SHP77 treated with DMSO at 0.1 percent for 48 hours (cell line): ENCODE measurements around the gene DCC.
A peak's percentile ranks its signal among the peaks of the same experiment; 100 is the strongest.

Experiments used
- DNase-seq: peaks from one replicate; lab custom pipeline; 2025; lab: John Stamatoyannopoulos, UW

The DCC gene

DNA sequence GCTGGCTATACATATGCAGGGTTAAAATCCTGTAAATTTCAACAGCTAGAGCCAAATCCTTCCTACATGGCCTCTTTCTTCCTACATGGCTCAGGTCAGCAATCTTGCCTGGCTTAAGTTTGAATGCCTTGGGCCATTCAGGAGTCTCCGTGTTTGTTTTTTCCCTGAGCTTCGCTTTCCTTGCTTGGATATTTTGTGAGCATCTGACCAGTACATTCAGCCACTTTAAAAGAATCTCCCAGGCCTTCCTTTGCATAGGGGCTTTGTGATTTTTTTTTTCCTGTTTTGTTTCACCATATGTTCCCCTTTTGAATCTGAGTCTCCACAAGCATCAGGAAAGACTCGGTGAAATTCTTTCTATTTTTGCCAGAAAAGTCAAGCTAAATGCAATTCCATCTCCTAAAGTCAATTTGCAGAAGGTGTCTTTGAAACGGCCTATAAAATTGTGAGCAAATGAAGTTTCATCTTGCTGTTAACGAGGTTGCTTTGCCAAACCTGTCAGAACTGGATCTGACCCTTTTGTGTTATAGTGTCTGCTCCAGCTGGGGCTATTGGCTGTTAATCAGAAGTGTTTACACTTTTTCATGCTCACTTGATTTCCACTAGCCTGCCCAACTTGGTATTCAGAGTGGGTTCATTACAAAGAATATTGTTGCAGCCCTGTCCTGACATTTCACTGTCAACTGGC, 256.9 kb downstream of the DCC start:
- DNase-seq, result no peak

DNA sequence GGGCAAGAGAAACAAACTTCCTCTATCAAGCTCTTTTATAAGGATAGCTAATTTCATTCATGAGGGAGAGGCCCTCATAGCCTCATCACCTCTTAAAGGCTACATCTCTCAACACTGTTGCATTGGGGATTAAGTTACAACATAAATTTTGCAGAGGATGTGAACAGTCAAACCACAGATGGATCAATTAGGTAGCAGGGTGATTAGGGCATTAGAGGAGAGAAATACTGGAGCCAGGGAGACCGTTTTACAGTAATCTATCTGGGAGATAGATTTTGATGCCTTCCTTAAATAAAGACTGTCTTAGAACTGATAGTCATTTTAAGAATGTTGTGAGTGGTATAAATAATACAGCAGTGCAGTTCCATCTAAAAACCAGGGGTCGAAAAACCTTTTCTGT, 258.9 kb downstream of the DCC start:
- DNase-seq, result no peak

DNA sequence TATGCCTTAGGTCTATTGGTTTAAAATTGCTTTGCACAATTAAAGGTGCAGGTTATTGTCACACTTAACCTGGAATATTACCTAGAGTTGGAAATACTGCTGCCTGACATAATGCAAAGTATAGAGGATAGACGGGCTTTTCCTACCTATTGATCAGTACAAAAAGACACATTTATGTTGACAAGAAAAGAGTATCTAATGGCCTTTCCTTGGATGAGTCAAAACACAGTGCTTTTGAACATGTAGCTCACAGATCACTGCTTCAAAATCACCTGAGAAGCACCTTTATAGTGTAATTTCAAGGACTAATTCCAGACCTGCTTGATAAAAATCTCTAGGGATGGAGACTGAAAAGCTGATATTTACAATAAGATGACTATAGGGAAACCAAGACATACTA, 262.8 kb downstream of the DCC start:
- no peak for DNase-seq

DNA sequence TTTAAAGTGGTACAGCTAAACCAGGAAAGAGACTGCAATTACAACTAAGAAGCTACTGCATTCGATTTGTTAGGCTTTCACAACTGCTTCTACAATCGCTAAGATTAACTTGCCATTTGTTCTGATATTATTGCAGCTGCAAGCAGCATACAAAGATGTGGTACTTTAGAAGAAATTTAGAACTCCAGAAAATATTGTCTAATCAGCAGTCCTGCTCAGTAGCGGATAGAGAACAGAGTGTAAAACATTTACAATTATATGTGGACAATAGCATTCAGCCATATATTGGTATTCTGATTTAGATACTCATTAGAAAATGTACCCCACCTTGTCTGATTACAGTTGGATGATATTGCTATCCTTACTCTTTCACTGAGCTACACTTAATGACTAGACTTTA, 265.3 kb downstream of the DCC start:
- no peak for DNase-seq

DNA sequence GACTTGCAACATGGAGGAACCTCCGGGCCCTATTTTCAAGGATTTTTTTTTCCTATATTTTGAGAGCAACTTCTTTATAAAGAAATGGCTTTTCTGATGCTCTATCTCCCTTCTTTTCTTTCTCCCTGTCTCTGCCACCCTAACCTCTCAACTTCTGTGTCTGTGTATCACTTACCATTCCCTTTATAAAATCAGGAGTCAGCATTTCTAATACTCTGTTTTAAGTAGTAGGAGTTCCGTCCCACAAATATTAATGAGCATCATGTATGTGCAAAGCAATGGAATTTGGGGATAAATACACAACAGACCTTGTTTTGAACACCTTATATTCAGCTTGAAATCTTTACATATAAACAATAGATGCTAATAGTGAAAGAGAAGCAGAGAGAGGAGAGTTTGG, 268.0 kb downstream of the DCC start:
- DNase-seq, result no peak

DNA sequence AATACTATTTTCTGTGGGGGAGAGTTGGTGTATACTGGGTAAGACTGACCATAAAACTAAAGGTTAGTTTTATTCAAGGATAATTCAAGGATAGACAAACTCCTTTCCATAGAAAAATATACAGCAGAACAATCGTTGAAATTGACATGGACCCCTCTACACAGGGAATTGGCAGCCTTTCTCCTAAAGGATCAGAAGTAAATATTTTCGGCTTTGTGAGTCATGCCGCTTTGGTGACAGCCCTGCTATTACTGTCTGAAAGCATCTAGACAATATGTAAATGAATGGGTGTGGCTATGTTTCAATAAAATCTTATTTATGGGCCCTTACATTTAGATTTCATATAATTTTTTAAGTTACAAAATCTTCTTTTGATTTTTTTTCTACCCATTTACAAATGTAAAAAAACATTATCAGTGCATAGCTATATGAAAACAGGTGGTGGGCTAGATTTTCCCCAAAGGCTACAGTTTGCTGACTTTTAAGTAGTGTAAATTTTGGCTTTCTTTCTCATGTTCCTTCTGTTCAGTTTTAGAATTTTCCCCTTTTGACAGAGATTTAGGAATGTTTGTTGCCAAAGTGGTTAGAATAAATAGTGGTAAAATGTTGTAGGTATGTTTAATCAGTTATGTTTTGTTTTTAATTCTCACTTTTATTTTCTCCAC, 270.6 kb downstream of the DCC start:
- DNase-seq, result no peak

DNA sequence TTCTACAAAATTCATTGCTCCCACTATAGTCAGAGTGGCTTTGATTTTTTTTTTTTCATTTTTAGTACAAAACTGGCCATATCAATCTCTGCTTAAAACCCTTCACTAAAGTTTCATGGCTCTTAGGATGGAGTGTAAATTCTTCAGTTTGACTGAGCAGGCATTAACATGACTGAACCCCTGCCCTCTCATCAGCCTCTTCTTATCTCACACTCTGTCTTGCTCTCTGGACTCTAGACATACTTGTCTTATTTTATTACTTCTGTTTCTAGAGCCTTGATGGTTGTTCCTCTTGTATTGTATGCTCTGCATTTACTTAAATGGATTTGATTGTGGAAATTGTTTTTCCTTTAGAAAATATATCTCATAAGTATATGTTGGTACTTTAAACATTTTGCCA, 272.4 kb downstream of the DCC start:
- DNase-seq, result no peak

DNA sequence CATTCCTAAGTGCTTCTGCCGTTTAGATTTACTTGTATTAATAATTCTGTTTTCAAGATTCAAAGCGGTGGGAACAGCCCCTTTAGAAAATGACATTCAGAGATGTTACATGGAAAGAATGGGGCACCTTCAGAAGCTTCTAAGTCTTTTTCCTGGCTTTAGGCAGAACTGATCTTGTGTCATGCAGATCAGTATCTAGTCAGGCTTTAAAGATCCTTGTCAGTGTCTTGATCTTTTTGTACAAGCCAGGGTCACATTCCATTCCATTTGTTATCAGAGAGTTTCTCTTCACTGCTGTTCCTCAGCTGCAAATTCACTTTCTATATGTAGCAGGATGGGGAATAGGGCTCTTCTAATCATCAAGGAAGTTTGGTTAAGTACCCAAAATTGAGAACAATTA, 275.3 kb downstream of the DCC start:
- no peak for DNase-seq

DNA sequence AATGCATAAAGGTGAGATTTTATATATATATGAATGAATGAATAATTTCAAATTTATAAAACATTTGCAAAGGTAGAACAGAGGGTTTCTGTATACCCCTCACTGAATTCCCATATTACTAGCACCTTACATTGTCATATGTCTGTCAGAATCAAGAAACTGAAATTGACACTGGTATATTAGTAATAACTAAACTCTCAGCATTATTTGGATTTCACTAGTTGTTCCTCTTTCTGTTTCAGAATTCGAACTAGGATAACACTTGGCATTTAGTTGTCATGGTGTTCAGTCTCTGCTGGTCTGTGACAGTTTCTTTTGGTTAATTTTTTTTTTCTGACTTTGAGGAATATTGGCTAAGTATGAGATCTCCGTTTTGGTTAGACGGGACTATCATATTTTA, 275.9 kb downstream of the DCC start:
- no peak for DNase-seq

DNA sequence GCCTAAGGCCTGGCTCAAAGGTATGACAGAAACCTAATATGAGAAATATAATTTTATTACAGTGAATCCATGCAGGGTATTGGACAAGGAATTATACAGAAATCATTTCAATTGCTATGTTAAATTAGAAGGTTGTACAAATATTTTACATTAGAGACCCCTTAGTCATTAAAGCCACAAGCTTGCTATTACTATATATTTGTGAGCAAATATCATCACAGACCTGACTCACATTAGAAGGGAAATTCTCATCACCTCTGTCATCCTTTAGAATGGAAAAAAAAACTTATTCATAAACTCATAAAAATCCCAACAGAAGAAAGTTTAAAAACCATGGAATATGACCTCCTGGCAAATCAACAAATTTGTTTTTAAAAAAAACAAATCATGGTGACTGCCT, 277.9 kb downstream of the DCC start:
- no peak for DNase-seq

DNA sequence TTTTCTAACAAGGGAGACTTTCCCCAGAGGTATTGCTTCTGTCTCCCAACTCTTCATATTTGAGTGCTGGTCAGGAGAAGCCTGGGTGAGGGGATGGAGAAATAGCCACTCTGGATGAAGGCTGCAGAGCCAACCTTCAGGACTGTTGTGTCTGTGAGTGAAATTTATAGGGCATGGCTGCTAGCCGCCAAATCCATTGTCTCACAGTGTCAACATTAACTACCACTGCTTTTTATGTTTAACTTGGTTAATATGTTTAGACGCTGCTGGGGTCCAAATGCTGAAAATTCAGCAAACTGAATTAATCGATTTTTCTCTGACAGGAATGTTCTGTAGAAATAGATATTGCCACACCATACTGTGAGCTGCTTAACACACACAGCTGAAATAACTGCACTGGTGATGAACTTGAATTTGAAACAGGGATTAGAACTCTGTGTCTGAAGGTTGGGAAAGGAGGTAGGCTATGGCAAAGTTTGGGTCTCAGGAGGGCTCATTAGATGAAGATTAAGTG, 281.0 kb downstream of the DCC start:
- DNase-seq, result no peak

DNA sequence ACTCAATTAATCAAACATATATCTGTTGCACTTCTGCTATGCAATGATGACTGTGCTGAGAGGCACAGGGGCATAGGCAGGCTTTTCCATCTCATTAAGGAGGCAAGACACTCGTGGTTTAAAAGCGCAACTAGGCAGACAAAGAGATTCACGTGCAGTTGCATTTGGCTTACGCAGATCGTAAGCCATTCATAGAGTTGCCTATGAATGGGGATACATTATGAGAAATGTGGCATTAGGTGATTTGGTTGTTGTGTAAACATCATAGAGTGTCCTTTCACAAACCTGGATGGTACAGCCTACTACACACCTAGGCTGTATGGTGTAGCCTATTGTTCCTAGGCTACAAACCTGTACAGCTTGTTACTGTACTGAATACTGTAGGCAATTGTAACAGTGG, 284.7 kb downstream of the DCC start:
- DNase-seq, result no peak

DNA sequence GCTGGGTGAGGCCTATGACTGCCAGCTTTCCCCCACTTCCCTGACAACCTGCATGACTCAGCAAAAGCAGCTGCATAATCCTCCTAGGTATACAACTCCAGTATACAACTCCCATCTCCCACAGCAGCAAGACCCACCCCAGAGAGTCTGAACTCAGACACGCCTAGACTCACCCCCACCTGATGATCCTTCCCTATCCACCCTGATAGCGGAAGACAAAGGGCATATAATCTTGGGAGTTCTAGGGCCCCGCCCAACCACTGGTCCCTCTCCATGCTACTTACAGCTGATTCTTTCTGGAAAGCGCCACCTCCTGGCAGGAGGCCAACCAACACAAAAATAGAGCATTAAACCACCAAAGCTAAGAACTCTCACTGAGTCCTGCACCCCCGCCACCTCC, 296.5 kb downstream of the DCC start:
- DNase-seq, result no peak

DNA sequence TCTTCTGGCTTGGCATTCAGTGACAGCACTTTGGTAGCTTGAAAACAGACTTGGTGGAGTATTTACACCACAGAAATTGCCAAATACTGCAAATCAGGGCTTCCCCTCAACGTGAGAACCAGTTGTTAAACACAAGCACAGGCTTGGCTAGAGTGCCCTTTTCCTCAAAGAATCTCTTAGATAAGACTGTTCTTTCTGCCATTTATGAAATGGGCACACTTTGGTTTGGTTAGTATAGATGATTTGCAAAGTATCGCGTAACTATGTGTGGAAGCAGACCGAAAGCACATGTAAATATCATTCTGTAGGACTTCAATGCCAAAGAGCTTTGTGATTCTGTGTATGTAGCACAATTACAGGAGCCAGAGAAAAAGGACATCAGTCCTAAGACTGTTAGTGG, 308.2 kb downstream of the DCC start:
- no peak for DNase-seq

DNA sequence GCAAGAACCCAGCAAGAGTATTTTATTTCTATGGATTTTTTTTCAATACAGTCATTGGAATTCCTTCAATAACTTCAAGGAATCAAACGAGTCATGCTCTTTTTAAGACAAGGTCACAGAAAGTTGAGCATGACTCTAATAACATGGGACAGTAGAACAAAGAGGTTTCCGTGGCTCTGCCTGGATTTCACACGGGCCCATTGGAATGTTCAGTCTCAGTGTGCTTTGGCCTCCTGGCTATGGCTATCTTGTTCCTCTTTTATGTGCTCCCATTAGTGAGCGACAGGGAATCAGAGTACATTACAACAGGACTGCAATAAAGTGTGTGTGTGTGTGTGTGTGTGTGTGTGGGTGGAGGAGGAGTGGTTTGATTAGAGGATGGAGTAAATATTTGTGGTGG, 312.4 kb downstream of the DCC start:
- DNase-seq, result no peak

DNA sequence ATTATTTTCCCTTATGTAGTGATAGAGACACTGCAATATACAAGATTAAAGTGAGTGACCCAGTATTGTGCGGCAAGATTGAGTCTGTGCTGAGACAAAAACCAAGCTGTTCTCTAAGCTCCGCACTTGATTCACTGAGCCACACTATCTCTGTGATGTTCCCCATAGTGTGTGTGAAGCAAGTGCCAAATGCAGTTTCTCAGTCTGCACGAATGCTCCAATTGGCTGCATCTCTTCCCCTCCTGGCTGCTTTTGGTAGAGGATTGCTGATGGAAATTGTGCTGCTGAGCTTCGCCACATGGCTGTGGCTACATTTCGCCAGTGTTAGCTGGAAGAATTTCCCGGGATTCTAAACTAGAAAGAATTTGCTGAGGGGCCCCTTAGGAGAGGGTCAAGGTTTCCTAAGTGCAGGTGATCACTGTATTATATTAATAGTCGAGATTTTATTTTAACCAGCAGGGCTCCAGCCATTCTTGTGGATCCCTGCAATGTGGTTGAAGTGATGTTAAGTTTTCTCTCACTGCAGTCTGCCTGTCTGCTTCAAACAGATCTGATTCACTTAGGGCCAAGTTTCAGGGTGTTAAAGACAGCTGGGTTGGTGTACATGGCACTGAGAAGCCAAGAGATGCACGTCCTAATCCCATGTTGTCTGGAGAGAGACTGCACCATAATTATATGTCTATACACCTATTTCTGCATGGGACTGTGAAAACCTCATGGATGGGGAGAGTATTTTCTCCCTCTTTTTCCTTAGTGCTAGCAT, 317.2 kb downstream of the DCC start:
- DNase-seq, result no peak

DNA sequence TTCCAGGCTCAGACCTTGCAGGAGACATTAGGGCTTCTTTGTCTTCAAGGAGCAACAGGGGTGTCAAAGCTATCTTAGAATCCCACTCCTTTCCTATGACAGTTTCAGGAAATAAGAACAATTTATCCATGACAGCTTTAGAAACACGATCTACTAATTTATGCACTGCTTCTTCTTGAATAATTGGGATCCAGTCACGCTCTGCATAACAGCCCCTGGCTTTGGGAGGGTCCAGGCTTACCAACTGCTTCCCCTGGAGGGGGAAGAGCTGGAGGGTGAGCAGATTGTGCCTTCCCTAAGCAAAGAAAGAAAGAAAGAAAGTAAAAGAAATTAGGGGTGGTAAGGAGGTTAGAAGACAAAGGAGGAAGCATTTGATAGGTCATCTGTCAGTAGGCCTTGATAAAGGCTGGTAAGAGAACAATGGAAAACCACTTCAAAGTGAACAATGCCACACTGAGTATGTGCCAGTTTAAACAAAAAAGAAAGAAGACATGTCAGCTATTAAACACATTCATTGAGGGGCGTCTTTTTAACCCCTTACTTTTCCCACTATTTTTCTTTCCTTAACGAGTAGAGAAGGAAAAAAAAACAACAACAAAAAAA, 327.6 kb downstream of the DCC start:
- no peak for DNase-seq

DNA sequence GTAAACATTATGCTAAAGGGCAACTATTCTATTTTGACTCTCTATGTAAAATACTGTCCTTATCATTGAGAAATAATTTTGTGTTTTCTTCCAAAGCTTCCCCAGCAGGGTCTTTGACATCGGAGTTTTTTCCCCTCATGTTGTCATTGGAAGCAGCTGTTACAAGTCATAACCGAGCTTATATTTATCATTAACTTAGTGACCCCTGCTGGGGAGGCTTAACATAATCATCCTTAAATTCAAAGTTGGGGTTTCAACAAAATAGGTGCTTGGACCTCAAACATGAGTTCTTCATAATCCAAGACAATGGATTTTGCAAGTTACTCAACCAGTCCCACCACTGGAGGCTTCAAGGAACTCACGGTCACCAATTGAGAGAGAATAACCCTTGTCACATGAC, 330.9 kb downstream of the DCC start:
- peak; percentile 1 for DNase-seq

DNA sequence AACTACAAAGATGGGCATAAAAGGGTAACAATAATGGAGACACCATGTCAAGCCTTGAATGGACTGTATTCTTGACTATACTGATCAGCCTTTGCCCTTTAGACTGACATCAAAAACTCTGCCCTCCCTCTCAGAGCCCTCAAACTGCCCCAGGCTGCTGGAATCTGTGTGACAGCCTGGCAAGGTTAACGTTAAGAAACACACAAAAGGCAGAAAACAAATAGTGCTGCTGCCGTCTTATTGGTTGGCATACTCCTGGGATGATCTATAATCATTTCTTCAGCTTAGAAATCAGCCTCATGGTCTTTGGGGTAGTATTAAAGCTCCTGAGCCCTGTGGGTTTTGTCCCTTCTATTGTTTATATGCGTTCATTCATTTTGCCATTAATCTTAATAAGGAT, 338.0 kb downstream of the DCC start:
- DNase-seq, result no peak

DNA sequence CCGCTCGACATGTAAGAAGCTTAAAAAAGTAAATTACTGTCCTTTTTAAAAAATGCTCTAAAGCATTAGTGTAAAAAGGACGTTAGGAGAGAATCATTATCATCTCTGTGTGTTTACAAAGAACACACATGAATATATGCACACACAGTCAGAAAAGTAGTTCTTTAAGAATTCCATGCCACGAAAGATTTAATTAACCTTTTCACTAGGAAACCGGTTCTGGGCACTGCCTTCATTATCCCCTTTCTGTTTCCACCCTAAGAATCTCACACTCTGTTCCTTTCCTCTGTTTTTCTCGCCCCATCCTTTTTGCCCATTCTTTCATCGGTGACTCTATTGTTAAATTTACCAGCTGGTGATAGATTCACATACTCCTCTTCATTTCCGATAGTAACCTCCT, 338.6 kb downstream of the DCC start:
- no peak for DNase-seq

DNA sequence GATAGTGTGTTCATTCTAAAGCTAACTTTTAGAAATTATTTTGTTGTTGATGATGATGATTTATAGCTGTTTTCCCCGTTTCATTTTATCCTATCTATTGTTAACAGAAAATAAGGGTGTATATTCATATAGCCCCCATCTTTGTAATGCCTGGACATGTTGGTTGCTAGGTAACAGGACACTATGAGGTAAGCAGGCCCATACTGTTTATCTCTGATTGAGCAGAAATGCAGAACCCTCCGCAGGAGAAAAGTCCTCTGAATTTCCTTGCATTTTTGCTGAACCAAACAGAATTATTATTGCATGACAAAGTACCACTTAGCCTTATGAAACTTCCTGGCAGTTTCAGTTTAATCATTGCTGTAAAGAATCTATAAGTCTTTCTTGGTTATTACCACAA, 339.4 kb downstream of the DCC start:
- DNase-seq, result no peak

DNA sequence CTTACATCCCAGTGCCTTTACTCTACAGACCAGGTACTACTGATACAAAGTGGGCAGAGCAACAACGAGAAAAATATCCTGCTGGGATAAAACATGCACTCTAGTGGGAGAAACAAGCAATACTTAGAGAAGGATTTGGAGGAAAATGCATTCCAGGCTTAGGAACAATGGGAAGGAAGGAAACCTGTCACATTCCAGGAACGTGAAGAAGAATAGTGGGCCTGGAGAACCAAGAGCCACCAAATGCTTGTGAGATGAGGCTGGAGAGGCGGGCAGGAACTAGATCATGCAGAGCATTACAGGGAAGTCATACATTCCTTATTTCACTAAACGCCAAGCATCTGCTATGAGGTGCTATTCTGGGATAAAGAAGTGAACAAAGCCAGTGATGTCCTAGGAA, 342.3 kb downstream of the DCC start:
- DNase-seq, result no peak

DNA sequence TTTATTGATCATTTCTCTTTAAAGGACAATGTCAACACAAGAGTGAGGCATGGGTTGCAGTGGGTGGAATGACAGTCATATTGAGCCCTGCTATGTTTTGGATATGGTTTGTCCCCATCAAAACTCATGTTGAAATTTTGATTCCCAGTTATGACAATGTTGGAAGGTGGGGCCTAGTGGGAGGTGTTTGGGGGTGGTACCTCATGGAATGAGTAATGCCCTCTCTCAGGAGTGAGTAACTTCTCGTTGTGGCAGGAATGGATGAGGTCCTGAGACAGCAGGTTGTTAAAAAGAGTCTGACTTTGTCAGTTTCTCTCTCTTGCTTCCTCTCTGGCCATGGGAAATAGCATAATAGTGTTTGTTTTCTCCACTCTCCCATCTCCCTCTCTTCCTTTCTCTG, 345.3 kb downstream of the DCC start:
- no peak for DNase-seq
